Adrenal gland (tissue), 5 donors: Measurements from ENCODE around the gene GRIK1.

Experiments used
- POLR2A ChIP-seq, 2 donors: fragments of 450-650 bp; IDR thresholded peaks; one replicate each; pipeline ENCODE4 v1.6.1; 2017; ENCODE audit warnings: antibody characterized with exemption in 2 of 2, mild to moderate bottlenecking in 2 of 2, moderate library complexity in 1 of 2
- TF ChIP-seq, protein P1 (sequence below), 6 experiments: fragments of 450-650 bp in 4 of 6; fragments of 200-600 bp in 2 of 6; sonication (generic) in 1 of 6; IDR thresholded peaks; 1 replicate in 5 of 6; 2 replicates in 1 of 6; pipeline versions ENCODE4 v1.5.1 to v1.8.0; 2016 to 2021; ENCODE audit warnings: antibody characterized with exemption in 6 of 6, mild to moderate bottlenecking in 2 of 6, moderate library complexity in 1 of 6
- donor health status: DM: no; HTN: no; CAD: no.

DNA sequence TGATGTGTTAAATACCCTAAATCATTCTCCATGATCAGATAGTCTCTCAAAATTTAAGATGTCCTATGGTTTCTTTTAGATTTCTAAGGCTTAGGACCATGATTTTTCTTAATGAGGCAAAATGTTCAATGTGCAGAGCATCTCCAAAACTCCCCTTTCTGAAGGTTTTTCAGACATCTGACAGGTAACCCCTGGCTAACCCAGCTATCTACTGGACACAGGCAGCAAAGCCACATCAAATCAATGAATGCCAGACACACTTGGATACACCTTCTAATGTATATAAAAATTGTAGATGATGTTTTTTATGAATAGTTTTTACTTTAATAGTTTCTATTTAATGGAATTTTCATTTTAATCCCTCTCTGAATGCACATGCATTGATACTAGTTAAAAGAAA lies 285.6 kb downstream of the GRIK1 start:
- TF ChIP-seq, protein P1, sequence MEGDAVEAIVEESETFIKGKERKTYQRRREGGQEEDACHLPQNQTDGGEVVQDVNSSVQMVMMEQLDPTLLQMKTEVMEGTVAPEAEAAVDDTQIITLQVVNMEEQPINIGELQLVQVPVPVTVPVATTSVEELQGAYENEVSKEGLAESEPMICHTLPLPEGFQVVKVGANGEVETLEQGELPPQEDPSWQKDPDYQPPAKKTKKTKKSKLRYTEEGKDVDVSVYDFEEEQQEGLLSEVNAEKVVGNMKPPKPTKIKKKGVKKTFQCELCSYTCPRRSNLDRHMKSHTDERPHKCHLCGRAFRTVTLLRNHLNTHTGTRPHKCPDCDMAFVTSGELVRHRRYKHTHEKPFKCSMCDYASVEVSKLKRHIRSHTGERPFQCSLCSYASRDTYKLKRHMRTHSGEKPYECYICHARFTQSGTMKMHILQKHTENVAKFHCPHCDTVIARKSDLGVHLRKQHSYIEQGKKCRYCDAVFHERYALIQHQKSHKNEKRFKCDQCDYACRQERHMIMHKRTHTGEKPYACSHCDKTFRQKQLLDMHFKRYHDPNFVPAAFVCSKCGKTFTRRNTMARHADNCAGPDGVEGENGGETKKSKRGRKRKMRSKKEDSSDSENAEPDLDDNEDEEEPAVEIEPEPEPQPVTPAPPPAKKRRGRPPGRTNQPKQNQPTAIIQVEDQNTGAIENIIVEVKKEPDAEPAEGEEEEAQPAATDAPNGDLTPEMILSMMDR (IDR thresholded peaks at IDR 0.05): no peak
- no peak for TF ChIP-seq POLR2A (IDR thresholded peaks at IDR 0.05)
